ENCODE results near the gene NKG7.

NKG7 gene

DNA sequence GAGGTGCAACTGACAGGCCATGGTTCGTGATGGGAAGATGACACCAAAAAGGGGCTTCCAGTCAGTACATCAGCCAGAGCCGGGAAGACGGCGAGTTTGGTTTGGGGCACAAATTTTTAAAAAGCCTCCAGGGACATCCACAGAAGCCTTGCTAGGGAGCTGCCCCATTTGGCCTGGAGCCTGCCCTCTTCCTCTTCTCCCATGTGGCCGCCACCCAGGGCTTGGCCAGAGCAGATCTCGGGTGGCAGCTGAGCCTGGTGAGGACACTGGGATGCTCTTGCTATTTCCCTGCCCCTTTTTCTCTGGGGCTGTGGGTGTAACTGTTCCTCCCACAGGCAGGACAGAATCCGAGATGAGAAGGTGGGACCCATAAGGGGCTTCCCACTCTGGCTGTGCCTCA is 14.5 kb downstream of the NKG7 start:
- no peak for DNase-seq

DNA sequence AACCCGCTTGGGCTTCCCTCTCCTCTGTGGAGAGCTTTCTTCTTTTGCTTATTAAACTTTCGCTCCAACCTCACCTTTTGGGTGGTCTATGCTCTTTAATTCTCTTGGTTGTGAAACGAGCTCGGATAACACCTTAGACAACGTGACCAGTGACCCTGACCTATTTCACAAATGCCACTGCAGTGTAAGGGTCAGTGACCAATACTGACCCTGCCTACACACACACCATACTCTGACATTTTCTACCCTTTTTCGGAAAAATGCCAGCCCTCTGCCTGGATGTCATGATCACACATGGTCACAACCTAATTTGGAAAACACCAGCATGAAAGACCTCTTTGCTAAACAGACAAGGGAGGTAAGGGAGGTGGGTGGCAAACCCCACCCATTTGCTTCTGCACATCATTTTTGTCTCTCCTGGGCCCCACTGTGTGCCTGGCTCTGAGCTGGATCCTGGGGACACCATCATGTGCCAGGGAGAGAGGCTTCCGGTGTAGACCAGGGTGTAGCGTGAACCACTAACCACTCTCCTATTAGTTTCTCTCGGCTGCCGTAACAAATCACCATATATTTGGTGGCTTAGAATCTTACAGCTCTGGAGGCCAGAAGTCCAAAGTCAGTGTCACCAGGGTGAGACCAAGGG is 16.2 kb downstream of the NKG7 start:
- no peak for DNase-seq

DNA sequence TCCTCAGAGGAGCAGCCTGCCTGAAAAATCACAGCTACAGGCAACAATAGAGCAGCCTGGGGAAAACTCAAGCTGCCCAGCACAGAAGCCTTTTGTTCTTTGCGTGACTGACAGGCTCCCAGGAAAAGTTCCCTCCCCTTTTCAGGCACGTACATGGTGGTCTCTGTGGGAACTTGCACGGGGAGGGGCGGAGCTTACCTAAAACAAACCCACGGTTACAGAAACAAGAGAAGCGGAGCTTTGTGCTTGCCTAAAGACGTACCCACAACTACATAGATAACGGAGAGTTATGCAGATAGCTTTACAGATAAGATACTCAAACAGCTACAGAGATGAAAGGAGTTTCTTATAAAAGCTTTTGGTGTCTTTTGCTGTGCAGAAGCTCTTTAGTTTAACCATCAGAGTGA is 17.7 kb downstream of the NKG7 start:
- DNase-seq = no peak

DNA sequence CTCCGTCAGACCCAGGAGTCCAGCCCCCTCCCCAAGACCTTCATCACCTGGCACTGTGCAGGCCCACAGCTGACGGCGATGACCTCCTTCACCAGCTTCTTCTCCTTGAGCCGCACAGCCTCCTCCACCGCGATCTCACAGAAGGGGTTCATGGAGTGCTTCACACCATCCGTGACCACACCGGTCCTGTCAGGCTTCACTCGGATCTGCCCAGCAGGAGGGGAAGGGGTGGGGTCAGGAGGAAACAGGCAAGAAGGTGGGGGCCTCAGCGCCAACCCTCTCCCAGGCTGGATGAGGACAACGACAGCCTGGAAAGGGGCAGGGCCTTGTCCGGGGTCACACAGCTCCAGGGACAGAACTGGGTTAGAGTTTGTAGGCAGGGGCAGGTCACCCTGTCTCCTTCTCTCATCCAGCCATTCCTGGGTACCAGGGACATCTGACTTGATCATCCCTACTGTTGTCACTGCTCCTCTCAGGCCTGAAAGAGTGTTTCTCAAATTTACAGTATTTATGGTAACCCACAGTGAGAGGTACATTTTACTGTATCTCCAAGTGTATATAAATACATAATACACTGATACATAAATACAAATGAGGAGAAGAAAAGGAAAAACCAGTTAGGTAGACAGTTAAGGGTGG is 18.2 kb downstream of the NKG7 start:
- DNase-seq = no peak

DNA sequence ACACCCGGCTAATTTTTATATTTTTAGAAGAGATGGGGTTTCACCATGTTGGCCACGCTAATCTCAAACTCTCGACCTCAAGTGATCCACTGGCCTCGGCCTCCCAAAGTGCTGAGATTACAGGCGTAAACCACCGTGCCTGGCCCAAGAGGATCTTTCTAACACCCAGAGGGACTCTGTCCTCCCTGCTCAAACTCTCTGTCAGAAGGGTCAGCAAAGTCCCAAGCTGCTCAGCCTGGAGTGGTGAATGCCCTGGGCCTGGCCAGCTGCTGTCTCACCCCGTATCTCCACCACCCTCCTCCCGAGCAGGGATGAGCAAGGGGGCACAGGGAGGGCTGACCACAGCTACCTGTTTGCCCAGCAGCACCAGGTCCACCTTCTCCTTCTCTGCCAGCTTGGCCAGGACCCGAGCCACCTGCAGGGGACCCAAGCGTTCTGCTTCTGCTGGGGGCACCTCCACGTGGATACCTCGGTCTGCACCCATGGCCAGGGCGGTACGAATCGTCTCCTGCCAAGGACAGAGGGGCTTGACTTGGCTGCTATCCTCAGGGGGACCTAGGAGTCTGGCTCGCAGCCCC is 19.6 kb downstream of the NKG7 start:
- no peak for DNase-seq

DNA sequence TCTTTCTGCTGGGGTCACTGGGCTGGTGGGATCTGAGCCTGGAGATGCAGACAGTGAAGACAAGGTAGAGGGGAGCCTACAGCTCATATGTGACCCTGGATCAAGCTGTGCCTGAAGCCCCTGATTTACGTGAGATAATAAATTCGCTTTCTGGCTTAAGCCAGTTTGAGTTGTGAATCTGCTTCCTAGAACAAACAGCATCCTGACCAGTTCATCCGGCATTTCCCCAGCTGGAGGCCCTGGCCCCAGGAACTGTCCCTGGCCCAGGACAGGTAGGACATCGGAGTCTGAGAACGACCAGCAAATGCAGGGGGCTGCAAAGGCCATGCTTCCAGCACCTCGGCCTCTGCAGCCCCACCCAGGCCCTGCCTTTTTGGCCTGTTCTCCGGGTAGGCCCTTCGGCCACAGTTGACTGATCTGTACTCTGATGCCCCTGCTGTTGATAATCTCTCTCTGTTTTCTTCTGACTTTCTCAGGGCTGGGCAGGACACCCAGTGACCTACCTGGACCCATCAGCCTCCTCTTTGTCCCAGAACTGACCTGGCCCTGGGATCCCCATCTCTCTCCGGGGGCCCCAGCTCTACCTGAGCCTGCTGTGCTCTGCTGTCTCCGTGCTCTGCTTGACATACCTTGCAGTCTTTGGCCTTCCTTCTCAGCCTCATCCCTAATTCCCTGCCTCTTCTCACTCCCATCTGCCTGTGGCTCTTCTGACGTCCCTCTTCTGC is 21.0 kb downstream of the NKG7 start:
- DNase-seq = no peak

DNA sequence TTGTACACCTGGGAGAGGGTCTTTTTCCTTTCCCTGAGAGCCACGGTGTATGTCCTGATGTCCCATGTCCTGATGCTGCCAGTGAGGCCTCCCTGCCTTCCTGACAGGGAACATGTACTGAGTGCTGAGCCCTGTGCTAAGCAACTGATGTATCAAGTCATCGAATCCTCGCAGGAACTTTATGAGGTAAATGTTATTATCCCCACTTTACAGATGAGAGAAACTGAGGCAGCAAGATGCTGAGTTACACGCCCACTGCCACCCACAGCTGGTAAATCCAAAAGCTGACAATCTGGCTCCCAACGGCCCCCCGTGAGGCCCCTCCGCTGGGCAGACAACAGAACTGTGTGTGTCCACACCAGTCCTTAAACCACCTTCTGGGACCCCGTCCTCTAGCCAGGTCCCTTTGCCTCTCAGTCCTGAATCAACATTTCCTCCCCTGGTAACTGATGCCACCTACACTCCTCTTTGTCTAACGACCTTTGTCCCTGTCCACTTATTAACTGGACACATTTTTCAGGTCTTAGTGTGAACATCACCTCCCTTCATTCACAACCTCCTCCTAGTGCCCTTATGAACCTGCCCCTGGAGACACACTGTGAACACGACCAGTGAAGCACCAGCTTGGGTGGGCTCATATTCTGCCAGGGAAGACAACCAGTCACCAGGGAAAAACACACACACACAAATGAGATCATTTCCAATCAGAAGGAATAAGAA is 25.1 kb downstream of the NKG7 start:
- no peak for DNase-seq

DNA sequence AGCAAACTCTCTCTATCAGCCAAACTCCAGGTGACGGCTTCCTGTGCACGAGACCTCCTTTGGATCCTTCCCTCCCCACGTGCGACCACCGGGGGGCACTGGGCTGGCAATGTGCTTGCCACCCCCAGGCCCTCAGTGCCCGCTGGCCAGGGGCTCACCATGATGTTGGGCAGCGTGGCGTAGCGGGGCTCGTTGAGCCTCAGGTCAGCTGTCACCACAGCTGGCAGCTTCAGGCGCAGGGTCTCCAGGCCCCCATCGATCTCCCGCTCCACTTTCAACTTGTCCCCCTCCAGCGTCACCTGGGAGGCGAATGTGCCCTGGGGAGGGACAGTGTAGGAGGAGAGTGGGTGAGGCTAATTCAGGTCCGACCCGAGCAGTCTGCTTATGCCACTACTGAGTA is 25.7 kb downstream of the NKG7 start:
- DNase-seq = no peak

DNA sequence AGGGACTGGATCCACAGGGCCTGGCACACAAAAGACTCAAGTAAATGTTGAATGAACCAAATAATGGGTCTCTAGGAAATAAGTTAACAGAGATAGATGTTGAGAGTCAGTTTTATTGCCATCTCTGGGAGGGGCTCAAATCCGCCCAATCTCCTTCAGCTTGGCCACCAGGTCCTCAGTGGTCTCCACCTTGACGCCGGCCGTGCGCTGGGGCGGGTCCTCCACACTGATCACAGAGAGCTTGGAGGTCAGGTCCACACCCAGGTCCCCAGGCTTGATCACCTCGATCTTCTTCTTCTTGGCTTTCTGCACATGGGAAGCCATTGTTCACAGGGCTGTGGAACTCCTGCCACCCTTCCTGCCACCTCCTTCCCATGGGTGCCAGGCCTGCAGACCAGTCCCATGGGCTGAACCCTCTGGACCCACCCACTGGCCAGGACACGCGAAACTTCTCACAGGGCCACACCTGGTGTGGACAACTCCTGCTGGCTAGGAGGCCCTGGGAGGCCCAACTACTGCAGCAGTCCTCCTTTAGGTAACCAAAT is 27.3 kb downstream of the NKG7 start:
- no peak for DNase-seq

DNA sequence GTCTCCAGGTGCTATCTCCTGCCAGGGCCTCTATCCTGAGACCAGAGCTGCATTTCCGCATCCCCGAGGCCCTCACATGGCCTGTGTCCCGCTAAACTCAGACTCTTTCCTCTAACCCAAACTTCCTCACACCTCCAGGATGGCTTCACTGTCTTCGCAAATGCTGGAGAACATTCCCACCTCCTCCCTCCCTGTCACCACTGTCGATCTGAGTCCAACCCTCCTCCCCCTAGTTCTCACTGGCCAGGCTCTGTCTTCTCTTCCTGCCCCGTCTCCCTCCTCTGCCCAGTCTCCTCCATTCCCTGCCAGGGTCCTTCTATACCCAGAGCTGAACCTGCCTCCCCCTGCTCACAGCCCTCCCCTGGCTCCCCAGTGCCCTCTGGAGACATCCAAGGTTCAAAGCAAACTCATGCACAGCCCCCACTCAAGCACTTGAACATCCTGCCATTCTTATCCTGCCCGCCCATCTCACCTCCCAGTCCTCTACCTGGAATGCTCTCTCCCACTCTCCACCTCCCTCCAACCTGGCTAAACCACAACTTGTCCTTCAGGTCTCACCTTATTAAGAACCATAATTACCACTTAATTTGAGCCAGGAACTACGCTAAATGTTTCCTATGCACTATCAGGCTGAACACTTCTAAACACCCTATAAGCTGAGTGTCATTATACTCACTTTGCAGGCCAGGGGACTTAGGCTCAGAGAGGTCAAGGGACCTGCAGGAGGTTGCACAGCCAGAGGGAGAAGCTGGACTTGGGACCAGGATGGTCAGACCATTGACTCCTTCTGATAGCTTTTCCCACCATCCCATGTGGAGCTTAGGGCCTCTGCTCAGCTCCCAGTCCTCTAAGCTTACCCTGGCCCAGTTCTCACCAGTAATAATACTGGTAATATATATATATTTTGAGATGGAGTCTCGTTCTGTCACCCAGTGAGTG is 29.6 kb downstream of the NKG7 start:
- no peak for DNase-seq

DNA sequence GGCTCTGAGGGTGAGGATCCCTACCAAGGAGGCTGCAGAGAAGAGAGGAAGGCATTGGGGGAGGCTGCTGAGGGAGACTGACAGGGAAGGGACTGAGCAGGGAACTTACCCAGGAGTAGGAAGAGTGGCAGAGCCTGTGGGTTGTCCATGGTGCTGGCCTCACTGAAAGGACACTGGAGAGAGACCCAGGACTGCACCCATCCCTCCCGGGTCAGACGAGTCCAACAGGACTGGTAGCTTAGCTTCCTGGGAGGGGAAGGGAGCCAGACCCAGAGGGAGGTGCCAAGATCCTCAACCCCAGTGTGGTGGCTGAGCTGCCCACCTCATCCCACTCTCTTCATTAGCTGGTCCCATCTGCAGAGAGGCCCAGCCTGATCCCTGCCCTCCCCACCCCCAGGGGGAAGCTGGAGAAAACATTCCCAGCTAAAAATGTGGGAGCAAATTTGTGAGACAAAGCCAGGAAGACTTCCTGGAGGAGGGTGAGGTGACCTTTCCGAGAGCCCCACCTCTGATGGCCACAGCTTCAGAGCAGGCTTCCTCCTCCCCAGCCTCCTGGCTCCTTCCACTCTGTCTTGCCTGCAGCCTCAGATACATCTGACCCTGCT is 30.4 kb downstream of the NKG7 start, which contains the start of gene VSIG10L:
Gene VSIG10L, minus strand, starts transcription at position 164 of the 605 bp plus-strand sequence. Its CDS starts 15 bp downstream, at position 149.
- no peak for DNase-seq

DNA sequence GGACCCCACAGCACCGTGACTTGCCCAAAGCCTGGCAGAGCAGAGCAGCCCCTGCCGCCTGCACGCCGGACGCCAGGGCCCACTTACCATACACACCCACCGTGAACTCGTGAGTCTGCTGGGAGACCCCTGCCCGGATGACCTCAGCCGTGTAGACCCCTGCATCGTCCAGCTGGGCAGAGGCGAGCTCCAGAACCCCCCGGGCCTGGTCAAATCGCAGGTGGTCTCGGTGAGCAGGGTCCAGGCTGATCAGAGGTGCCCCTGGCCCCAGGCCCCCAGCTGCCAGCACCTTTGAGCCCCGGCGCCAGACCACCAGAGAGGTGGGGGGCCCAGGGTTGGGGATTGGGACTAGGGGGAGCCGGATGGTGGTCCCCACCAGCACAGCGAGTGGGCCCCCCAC is 31.4 kb downstream of the NKG7 start:
- no peak for DNase-seq

DNA sequence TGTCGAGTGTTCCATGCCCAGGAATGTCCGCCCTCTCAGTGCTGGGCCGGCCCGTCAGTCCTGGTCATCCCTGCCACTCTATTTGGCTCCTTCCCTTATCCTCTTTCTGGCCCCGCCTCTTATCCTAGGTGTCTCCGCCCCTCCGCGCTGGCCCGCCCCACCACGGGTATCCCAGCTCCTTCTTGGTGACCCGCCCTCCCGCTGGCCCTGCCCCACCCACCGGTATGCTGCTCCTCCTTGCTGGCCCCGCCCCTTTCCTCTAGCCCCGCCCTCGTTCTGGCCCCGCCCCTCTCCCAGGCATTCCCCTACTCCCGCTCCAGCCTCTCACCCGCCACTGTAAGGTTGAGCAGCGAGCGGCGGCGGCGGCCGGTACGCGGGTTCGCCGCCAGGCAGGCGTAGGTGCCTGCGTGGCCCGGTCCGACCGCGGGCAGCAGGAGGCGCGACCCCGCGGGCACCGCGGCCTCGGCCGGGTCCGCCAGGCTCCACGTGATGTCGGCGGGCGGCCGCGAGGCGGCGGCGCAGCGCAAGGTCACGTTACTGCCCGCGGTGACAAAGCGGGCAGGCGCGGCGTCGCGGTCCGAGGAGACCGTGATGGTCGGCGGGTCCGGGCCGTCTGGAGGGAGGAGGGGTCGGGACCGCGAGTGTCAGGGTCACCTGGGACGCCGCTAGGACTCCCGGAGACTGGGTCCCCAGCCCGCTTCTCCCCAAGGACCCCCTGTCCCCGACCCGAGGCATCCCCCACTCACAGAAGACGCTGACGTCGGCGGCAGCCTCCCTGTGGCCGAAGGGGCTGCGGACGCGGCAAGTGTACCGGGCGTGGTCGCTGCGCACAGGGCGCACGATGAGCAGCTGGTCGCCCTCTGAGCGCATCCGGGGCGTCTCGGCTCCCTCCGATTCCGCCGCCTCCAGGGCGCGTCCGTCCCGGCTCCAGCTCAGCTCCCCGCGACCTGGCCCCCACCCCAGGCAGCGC is 32.5 kb downstream of the NKG7 start:
- peak; percentile 87 for DNase-seq

DNA sequence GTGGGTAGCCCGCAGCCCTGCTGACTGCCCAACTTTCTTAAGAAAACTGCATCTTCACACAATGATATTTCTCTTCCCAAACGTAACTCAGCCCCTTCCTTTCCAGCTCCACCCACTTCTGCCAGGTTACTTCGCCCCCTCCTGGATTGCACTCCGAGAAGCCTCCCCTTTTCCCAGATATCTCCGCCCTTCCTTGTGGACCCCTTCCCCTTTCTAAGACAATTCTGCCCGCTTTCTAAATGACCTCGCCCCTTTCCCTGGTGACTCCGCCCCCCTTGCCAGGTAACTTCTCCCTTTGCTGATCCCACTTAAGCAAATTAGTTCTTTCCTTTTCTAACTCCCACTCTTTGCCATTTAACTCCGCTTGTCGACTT is 33.2 kb downstream of the NKG7 start:
- DNase-seq = no peak

DNA sequence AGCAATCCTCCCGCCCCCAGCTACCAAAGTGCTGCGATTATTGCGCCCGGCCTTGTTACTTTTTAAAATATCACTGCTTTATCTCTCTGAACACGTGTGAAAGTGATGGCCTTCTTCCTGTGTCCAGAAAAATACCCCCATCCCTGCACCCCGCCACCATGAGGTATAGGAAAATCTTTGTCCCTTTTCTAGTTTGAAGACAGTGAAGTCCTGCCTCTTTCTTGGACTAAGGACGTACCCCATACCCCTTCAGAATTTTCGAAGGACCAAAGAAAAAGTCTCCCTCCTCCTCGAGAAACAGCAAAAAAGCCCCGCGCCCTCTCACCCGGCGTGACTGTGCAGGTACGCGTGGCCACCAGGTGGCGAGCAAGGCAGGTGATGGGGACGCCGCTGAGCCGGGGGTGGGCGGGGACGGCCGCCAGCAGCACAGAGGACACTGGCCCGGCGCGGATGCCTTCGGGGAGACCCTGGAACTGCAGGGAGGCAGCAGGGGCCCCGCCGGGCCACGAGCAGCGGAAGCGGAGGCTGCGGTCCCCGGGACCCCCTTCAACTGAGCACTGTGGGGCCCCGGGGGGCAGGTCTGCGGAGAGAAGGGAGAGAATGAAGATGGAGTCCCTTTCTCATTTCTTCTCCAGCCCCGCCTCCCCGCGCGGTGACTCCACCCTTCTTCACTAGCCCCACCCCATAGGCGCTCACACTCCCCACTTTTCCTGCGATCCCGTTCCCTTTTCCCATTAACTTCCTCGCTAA is 33.7 kb downstream of the NKG7 start:
- DNase-seq = peak; percentile 91

DNA sequence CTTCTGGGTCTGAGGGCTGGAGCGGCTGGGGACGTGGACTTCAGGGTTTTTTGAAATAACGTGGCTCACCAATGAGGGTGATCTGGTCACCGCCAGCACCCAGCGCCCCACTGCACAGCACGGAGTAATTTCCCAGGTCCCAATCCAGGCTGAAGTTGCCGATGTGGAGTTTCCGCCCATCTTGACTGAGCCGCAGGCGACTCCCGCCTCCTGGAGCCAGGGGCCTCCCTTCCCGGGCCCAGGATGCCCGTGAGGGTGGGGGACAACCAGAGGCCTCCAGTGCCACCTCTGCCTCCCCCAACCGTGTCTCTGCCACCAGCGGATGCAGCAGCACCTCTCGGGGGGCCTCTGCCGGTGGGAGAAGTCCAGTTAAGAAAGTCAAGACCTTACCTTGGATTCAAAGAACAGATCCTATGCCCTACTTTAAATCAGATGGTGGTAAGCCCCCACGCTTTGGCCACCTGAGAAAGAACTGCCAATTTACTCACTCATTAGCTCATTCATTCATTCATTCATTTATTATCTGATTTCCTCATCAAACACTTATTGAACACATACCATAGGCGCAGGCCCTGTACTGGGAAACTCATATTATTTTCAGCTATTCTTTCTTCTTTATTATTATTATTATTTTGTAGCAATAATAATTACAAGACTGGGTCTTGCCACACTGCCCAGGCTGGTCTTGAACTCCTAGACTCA is 34.4 kb downstream of the NKG7 start:
- DNase-seq = no peak

DNA sequence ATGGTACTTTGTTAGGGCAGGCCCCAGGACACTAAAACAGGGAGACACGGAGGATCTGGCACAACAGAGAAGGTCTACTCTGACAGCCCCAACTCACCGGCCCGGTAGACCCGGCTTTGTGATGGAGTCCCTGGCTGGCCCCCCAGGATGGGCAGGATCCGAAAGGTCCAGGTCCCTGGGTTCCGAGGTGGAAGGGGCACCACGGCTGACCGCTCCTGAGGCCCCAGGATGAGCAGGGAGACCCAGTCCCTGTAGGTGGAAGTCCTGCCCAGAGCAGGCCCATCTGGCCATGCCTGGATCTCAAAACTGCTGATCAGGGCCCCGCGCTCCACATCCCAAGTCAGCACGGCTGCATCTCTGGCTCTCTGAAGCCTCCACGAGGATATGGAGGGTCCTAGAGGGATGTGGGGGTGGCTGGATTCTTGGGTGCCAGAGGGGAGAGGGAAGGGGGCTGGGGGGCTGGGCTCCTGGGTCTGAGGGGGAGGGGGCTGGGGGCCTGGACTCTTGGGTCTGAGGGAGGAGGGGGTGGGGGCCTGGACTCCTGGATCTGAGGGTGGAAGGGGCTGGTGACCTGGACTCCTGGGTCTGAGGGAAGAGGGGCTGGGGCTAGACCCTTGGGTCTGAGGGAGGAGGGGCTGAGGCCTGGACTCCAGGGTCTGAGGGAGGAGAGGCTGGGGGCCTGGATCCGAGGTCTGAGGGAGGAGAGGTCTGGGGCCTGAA is 35.2 kb downstream of the NKG7 start:
- DNase-seq = no peak

All from activated naive CD4-positive, alpha-beta T cell treated with anti-CD3 and anti-CD28 coated beads, Interleukin-2, amount 50 U/mL, for 16 hours (primary cell).